Tibial artery (tissue), 4 donors: ENCODE data around the gene NINJ1.

Source experiments
- DNase-seq, 2 donors: peaks; one replicate each; pipeline ENCODE4 v3.0.0-alpha.2; 2019
- H3K27ac ChIP-seq, 2 donors: fragments of 200-600 bp; sonication (generic) in 1 of 2; 1 replicate in 1 of 2; 2 replicates in 1 of 2; pipeline ENCODE4 v1.5.1; 2018 to 2019; ENCODE audit warnings: mild to moderate bottlenecking in 1 of 2
- H3K27me3 ChIP-seq, 2 donors: fragments of 200-600 bp; sonication (generic) in 1 of 2; one replicate each; pipeline versions ENCODE4 v1.5.1 to v1.6.0; 2016 to 2019
- H3K36me3 ChIP-seq, 3 donors: fragments of 200-600 bp; sonication (generic) in 2 of 3; one replicate each; pipeline ENCODE4 v1.5.1; 2016 to 2019; ENCODE audit warnings: mild to moderate bottlenecking in 2 of 3
- H3K4me1 ChIP-seq, 4 donors: fragments of 200-600 bp; sonication (generic) in 2 of 4; 1 replicate in 3 of 4; 2 replicates in 1 of 4; pipeline ENCODE4 v1.5.1; 2016 to 2019
- H3K4me3 ChIP-seq, 2 donors: fragments of 200-600 bp; sonication (generic) in 1 of 2; 1 replicate in 1 of 2; 2 replicates in 1 of 2; pipeline ENCODE4 v1.5.1; 2018 to 2019; ENCODE audit warnings: mild to moderate bottlenecking in 2 of 2
- H3K9me3 ChIP-seq, 3 donors: fragments of 200-600 bp; sonication (generic) in 1 of 3; one replicate each; pipeline ENCODE4 v1.5.1; 2016 to 2019
- CTCF ChIP-seq, 2 experiments: fragments of 200-600 bp in 1 of 2; fragments of 450-650 bp in 1 of 2; IDR thresholded peaks; one replicate each; pipeline ENCODE4 v1.5.1; 2017 to 2019; ENCODE audit warnings: antibody characterized with exemption in 2 of 2, mild to moderate bottlenecking in 1 of 2, moderate library complexity in 1 of 2
- intact Hi-C: fragments of 100-400 bp; cut with DNase I; formaldehyde crosslinking; loops from one replicate; pipeline ENCODE4 v1.15.0; 2023; ENCODE audit warnings: low total_unique reads

Gene NINJ1

GRCh38 chr9:93083592-93084470 lies 50.2 kb downstream of the NINJ1 start:
- Histone ChIP-seq H3K27me3 (no peaks in the 10 kb centered on the region), H3K4me3 (no peak overlapping the region), H3K27ac (no peak overlapping the region), H3K36me3 (peaks cover 0 to 9% (median 3%) of the 10 kb centered on the region in 3 donors), H3K4me1 (no peaks in the 10 kb centered on the region), H3K9me3 (no peaks in the 10 kb centered on the region)
- DNase-seq: peak; percentile 14 to 40
- intact Hi-C loops: no loop called here
- no peak for TF ChIP-seq CTCF (IDR thresholded peaks at IDR 0.05)

DNA sequence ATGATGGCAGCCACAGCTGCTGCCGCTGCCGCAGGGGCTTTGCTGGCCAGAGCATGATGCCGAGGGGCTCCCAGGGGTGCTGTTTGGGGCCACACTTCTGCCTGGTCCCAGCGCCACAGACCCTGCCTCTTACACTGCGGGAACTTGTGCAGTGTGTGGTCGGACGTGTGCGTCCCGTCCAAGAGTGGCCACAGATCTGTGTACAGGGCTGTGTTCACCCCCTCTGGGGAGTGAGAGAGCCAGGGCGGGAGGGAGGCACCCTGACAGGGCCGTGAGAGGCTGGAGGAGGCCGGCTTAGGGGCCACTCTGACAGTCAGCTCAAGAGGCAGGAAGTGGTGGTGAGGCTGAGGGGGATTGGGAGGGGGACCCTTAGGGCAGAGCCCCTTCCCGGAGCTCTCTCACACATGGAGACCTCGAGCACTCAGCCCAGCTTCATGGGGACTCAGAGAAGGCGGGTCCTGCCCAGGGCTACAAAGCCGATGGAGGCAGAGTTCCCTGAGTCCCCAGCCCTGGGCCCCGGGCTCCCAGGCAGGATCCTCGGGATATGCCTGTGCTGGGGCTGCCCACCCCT lies 51.1 kb downstream of the NINJ1 start:
- peak; percentile 5 to 48 for DNase-seq
- no peak overlapping the region for H3K27ac ChIP-seq

DNA sequence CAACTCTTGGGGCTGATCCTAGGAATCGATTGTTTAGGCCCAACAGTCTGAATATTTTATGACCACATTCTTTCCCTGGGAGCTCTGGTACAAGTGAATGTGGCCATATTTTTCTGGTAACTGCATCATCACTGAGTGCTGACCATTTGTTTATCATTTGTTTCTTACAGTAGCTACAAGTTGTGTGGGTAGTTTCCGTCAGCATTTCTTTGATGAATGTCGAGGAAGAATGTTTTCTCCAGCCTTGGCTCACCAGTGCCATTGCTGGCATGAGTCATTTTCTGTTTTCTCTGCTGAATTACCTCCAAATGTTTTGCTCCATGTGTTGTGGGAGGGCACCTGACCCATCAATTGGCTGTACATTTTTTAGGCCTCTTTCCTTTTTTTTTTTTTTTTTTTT lies 52.1 kb downstream of the NINJ1 start:
- peak in 1 of 2 donors; percentile 3 for DNase-seq

More for the DNA sequence above, 51.1 kb downstream of the NINJ1 start:
- peaks cover 0 to 9% (median 3%) of the 10 kb centered on the region in 3 donors for H3K36me3 ChIP-seq
- no peaks in the 10 kb centered on the region for H3K4me1 ChIP-seq
- TF ChIP-seq CTCF (IDR thresholded peaks at IDR 0.05): no peak
- no peak overlapping the region for H3K4me3 ChIP-seq
- intact Hi-C loops: no loop called here
- H3K27me3 ChIP-seq: no peaks in the 10 kb centered on the region
- no peaks in the 10 kb centered on the region for H3K9me3 ChIP-seq

GRCh38 chr9:93081081-93081529 lies 52.9 kb downstream of the NINJ1 start:
- peak; percentile 8 to 27 for DNase-seq
- Histone ChIP-seq H3K27me3 (no peaks in the 10 kb centered on the region), H3K4me1 (no peaks in the 10 kb centered on the region), H3K4me3 (no peak overlapping the region), H3K27ac (no peak overlapping the region), H3K36me3 (peaks cover 0 to 9% (median 3%) of the 10 kb centered on the region in 3 donors), H3K9me3 (no peaks in the 10 kb centered on the region)
- no peak for TF ChIP-seq CTCF (IDR thresholded peaks at IDR 0.05)
- intact Hi-C loops: no loop called here

More for the DNA sequence above, 52.1 kb downstream of the NINJ1 start:
- H3K4me1 ChIP-seq: no peaks in the 10 kb centered on the region
- H3K4me3 ChIP-seq: no peak overlapping the region
- no peak for TF ChIP-seq CTCF (IDR thresholded peaks at IDR 0.05)
- H3K27ac ChIP-seq: no peak overlapping the region
- intact Hi-C loops: no loop called here
- no peaks in the 10 kb centered on the region for H3K27me3 ChIP-seq
- peaks cover 0 to 9% (median 3%) of the 10 kb centered on the region in 3 donors for H3K36me3 ChIP-seq
- H3K9me3 ChIP-seq: no peaks in the 10 kb centered on the region

DNA sequence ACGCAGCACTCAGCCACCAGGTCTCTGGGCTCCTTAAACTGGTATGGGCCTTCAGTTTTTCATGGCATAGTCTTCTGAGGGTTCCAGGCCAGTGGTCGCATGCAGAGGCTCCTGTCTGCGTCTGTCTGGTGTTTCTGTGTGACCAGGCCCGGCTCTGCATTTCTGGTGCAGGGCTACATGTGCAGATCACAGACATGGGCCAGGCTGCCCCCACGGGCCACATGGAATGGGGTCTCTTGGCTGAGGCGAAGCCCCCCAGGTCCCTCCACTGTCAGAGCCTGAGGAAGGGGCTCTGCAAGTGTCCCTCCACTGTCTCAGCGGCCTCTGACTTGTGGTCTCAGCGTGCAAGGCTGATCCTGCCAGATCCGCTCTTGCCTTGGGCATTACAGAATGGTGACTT lies 53.6 kb downstream of the NINJ1 start:
- H3K9me3 ChIP-seq: no peaks in the 10 kb centered on the region
- no peaks in the 10 kb centered on the region for H3K4me1 ChIP-seq
- TF ChIP-seq CTCF (IDR thresholded peaks at IDR 0.05): no peak
- H3K27me3 ChIP-seq: no peaks in the 10 kb centered on the region
- DNase-seq: peak; percentile 12 to 57
- peaks cover 0 to 9% (median 0%) of the 10 kb centered on the region in 3 donors for H3K36me3 ChIP-seq
- no peak overlapping the region for H3K4me3 ChIP-seq
- intact Hi-C loops: no loop called here
- no peak overlapping the region for H3K27ac ChIP-seq
